ENCODE measurements around the gene STRN4. TPM values are rescaled to one million over a fixed set of nuclear protein-coding genes. Genes with fewer than 3 reads are reported as not detected.

Gene STRN4
- total RNA-seq, 4 donors from 2014 or later = 55.1 to 109 (median 81.8) TPM

DNA sequence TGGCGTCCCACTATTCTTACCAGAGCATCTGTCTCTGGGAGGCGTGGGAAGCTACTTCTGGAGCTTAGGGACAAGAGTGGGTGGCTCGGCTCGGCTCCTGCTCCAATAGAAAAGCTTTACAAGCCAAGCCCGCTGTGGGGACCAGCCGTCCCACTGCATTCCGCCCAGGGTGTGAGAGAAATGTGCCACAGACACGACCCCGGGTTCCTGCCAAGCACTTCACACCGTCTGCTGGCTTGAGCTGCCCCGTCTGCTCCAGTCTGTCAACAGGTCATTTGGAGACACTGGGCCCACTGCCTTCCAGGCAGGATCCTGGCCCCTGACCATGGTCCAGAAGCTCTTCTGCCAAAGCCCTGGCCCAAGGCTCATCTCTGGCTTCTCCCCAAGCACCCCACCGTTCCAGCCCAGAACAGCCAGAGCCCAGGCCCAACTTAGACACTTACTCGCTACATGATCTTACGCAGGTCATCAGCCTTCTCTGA, 6.9 kb downstream of the STRN4 start:
- no peaks in the 10 kb centered on the region for H3K9me3 ChIP-seq
- no peak overlapping the region for H3K4me3 ChIP-seq
- peak in 1 of 2 donors; percentile 64 for DNase-seq
- intact Hi-C loops (cut with DNase I; ENCODE audit: low total_unique reads) = no loop called here
- no peaks in the 10 kb centered on the region for H3K27me3 ChIP-seq
- no peaks in the 10 kb centered on the region for H3K36me3 ChIP-seq
- peaks cover 0 to 6% of the 10 kb centered on the region in 2 donors for H3K4me1 ChIP-seq
- TF ChIP-seq POLR2A (IDR thresholded peaks at IDR 0.05) = no peak
- TF ChIP-seq, protein P1, sequence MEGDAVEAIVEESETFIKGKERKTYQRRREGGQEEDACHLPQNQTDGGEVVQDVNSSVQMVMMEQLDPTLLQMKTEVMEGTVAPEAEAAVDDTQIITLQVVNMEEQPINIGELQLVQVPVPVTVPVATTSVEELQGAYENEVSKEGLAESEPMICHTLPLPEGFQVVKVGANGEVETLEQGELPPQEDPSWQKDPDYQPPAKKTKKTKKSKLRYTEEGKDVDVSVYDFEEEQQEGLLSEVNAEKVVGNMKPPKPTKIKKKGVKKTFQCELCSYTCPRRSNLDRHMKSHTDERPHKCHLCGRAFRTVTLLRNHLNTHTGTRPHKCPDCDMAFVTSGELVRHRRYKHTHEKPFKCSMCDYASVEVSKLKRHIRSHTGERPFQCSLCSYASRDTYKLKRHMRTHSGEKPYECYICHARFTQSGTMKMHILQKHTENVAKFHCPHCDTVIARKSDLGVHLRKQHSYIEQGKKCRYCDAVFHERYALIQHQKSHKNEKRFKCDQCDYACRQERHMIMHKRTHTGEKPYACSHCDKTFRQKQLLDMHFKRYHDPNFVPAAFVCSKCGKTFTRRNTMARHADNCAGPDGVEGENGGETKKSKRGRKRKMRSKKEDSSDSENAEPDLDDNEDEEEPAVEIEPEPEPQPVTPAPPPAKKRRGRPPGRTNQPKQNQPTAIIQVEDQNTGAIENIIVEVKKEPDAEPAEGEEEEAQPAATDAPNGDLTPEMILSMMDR (IDR thresholded peaks at IDR 0.05) = no peak
- H3K27ac ChIP-seq = peak overlapping the region; percentile 17 to 29

DNA sequence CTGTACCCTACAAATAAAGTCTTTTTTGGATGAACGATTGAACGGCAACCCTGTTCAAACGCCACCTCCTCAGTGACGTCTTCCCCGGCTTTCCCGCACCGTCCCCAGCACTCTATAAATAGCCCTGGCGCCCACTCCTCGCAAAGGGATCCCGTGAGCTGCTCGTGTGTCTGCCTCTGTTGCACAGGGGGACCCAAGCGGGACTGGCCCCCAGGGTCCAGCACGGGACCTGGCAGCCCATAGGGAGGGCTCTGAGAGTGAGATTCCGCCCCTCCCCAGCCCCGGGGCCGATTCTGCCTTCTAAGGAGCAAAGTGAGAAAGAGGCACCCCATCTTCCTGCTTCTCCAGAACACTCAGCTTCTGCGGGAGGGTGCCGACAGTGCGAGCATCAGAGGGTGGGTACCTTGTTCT, 8.5 kb downstream of the STRN4 start:
- no peak for DNase-seq
- no peak overlapping the region for H3K4me3 ChIP-seq
- intact Hi-C loops (cut with DNase I; ENCODE audit: low total_unique reads) = no loop called here
- H3K36me3 ChIP-seq = no peaks in the 10 kb centered on the region
- H3K4me1 ChIP-seq = peaks cover 0 to 6% of the 10 kb centered on the region in 2 donors
- no peak for TF ChIP-seq POLR2A (IDR thresholded peaks at IDR 0.05)
- TF ChIP-seq, protein P1 (IDR thresholded peaks at IDR 0.05) = no peak
- H3K27me3 ChIP-seq = no peaks in the 10 kb centered on the region
- H3K27ac ChIP-seq = peak overlapping the region; percentile 13 to 28
- H3K9me3 ChIP-seq = no peaks in the 10 kb centered on the region

DNA sequence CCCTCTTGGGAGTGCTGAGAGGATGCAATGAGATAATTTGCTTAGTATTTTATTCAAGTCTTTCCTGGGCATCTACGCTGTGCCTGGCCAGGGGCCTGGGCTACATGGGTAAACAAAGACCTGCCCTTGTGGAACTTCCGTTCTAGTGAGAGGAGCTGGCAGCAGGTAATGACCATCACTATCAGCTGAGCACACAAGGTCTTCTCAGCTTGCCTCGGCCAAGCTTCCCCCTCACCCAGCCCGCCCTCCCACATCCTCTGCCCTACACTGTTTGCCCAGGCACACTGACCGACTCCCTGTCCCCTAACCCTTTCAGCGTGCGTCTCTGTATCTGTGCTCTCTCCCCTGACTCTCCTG, 9.0 kb downstream of the STRN4 start:
- Histone ChIP-seq H3K4me1 (peaks cover 0 to 6% of the 10 kb centered on the region in 2 donors), H3K4me3 (no peak overlapping the region), H3K27me3 (no peaks in the 10 kb centered on the region), H3K27ac (peak overlapping the region; percentile 13 to 28), H3K36me3 (no peaks in the 10 kb centered on the region), H3K9me3 (no peaks in the 10 kb centered on the region)
- TF ChIP-seq, protein P1 (IDR thresholded peaks at IDR 0.05) = no peak
- no peak for TF ChIP-seq POLR2A (IDR thresholded peaks at IDR 0.05)
- intact Hi-C loops (cut with DNase I; ENCODE audit: low total_unique reads) = no loop called here
- DNase-seq = no peak

DNA sequence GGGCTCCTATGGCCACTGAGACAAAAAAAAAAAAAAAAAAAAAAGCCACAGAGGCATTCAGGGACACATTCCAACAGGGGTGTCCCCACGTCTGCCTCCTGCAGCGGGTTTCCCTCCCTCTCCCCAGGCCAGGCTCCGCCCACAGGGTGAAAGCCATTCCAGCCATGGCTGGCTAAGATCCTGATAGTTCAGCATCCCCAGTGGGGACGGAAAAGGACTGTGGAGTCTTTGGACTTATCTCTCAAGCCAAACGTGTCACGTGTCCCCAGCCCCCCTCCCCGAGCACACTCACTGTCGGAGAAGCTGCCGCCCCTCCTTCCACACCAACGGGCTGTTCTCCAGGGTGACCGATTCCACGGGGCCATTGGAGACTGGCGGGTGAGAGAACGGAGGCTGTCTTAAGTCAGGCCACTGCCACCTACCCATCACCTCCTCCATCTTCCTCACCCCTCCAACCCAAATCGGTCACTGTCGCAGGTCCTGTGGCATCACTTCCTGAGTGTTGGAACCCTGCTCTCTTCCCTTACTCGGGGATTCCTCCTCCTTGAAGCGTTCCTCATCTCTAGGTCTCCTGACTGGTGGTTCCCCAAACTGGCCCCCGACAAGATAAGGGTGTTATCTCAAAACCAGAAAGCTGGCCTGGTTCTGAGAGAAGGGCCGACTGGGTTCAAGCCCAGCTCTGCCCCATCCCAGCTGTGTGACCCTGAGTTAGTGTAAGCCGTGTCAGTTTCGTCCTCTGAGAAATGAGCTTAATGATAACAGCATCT, 9.5 kb downstream of the STRN4 start:
- Histone ChIP-seq H3K4me3 (no peak overlapping the region), H3K4me1 (peaks cover 0 to 2% of the 10 kb centered on the region in 2 donors), H3K27ac (peak overlapping the region; percentile 13 to 28), H3K36me3 (no peaks in the 10 kb centered on the region), H3K27me3 (no peaks in the 10 kb centered on the region), H3K9me3 (no peaks in the 10 kb centered on the region)
- intact Hi-C loops (cut with DNase I; ENCODE audit: low total_unique reads) = no loop called here
- no peak for TF ChIP-seq POLR2A (IDR thresholded peaks at IDR 0.05)
- TF ChIP-seq, protein P1 (IDR thresholded peaks at IDR 0.05) = no peak
- DNase-seq = peak in 1 of 2 donors; percentile 59

DNA sequence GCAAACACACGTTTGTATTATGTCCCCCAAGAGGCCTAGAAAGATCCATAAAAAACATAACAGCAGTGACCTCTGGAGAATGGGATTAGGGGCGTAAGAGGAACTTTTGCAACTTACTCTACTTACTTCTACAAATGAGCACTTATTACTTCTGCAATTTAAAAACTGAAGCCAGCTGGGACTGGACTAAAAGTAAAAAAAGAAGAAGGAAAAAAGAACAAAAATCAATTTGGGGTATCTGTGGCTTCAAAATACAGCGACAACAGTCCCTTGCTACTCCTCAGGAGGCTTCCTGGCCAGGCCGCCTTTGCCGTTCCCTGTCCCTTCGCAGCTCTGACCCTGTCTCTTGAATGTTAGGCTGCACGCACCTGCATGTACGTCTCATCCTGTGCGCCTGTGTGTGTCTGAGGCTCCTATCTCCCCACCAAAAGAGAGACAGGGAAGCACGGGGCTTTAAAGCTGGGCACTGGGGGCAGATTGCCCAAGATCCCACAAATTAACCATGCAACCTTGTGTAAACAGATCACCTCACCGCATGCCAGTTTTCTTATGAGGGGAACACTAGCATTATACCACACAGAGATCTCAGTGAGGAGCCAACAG, 12.5 kb downstream of the STRN4 start:
- Histone ChIP-seq H3K4me3 (no peak overlapping the region), H3K27me3 (no peaks in the 10 kb centered on the region), H3K27ac (no peak overlapping the region), H3K9me3 (no peaks in the 10 kb centered on the region), H3K4me1 (no peaks in the 10 kb centered on the region), H3K36me3 (no peaks in the 10 kb centered on the region)
- intact Hi-C loops (cut with DNase I; ENCODE audit: low total_unique reads) = no loop called here
- DNase-seq = no peak
- no peak for TF ChIP-seq POLR2A (IDR thresholded peaks at IDR 0.05)
- TF ChIP-seq, protein P1 (IDR thresholded peaks at IDR 0.05) = no peak

Data from uterus (tissue), 4 donors.